GM19397 (cell line): ENCODE measurements around the gene MNT.

Source experiments
- ATAC-seq: cut with Tn5 transposase; IDR thresholded peaks from one replicate; pipeline ENCODE4 v1.9.1; 2021; ENCODE audit warnings: mild to moderate bottlenecking, moderate library complexity; ENCODE audit not compliant: unreplicated experiment

The MNT gene

DNA sequence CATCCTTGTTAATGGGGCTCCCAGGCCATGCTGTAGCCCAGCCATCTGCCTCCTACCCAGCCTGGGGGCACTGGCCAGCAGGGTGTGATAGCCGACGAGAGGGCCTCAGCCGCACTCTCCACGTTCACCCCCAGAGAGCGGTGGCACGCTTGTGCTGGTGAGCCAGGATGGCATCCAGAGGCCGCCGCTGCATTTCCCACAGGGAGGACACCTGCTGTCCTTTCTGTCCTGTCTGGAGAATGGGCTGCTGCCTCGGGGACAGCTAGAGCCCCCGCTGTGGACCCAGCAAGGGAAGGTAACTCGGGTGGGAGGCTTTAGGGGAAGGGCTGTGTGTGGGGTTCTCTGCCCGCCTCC, 36.1 kb downstream of the MNT start:
- no peak for ATAC-seq

- ATAC-seq, result no peak
These were observed 36.8 kb downstream of the MNT start for GRCh38 chr17:2363851-2364762.

- no peak for ATAC-seq
These were observed 37.5 kb downstream of the MNT start for GRCh38 chr17:2363318-2363717.

GRCh38 chr17:2362881-2363280, 38.0 kb downstream of the MNT start:
- ATAC-seq, result no peak

- ATAC-seq, result no peak
These were observed 38.4 kb downstream of the MNT start for GRCh38 chr17:2362416-2362815.

GRCh38 chr17:2362016-2362415, 38.8 kb downstream of the MNT start:
- ATAC-seq, result no peak

DNA sequence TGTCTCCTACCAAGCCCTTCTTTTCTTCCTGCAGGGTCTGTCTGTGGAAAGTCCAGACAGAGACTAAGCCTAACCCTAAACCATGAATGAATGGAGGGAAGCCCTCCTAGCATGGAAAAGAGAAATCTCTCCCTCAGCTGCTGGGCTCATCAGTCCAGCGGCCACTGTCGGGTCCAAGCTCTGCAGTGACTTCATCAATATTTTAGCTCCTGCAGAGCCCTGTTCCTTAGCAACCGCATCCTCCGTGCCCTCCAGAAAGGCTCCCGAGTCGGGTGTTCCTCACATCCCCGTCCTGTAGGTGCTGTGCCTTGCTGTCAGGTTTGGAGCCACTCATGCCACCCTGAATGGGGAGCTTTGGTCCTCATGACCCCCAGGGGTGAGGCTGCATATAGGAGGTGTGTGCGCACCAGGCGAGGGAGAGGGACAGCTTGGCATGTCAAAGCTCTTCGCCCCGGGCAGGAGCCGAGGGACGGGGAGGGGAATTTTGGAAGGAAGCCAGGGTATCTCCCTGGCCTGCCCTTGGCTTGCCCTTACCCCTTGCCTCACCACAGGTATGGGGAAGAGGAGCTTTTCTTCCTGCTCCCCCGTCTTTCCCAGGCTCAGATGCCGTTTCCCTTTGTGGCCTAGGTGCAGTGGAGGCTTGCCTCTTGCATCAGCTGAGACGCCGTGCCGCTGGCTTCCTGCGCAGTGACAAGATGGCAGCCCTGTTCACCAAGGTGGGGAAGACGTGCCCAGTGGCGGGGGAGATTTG, 39.7 kb downstream of the MNT start:
- ATAC-seq, result no peak

DNA sequence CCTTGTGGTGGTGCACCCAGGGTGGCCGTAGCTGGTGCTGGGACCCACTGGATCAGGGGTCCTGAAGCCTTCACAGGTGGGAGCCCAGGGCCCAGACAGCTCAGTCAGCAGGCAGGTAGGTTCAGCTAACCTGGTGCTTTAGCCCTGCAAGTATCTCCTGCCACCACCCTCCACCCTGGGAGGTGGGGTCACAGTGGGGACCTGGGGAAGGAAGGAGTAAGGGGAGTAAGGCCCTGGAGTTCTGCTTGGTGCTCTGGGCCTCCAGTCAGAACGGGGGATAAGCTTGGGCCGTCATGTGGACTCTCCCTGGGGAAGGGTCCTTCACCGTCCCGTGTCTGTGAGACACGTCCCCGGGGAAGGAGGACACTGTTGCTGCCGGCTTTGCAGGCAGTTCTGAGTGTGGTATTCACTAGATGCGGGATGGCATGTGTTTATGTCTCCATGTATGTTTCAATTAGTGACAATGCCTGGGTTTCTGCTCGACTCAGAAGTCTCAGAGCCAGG, 42.9 kb downstream of the MNT start:
- no peak for ATAC-seq

DNA sequence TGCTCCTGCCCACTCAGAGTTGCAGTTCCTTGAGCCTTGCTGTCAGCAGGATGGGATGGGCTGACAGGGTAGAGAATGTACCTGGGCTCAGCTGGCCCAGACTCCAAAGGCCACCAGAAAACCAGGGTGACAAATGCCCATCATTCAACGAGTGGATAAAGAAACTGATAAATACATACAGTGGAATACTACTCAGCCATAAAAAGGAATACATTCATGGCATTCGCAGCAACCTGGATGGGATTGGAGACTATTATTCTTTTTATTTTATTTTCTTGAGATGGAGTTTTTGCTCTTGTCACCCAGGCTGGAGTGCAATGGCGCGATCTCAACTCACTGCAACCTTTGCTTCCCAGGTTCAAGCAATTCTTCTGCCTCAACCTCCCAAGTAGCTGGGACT, 43.6 kb downstream of the MNT start:
- no peak for ATAC-seq

DNA sequence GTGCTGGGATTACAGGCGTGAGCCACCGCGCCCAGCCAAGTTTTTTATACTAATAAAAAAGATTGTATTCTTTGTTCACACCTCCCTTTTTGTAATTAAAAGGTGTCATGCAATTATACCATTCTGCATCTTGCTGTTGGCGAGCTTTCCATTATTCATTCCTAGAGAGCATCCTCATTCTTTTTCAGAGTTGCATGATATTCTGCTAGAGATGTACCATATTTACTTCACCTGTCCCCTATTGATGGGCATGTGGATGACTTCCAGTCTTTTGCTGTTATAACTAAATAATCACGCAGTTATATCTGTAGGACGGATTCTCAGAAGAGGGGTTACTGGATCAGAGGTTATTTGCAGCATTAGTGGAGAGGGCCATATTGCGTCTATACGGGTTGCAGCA, 46.5 kb downstream of the MNT start:
- no peak for ATAC-seq

GRCh38 chr17:2351269-2351668, 49.6 kb downstream of the MNT start:
- ATAC-seq, result no peak

DNA sequence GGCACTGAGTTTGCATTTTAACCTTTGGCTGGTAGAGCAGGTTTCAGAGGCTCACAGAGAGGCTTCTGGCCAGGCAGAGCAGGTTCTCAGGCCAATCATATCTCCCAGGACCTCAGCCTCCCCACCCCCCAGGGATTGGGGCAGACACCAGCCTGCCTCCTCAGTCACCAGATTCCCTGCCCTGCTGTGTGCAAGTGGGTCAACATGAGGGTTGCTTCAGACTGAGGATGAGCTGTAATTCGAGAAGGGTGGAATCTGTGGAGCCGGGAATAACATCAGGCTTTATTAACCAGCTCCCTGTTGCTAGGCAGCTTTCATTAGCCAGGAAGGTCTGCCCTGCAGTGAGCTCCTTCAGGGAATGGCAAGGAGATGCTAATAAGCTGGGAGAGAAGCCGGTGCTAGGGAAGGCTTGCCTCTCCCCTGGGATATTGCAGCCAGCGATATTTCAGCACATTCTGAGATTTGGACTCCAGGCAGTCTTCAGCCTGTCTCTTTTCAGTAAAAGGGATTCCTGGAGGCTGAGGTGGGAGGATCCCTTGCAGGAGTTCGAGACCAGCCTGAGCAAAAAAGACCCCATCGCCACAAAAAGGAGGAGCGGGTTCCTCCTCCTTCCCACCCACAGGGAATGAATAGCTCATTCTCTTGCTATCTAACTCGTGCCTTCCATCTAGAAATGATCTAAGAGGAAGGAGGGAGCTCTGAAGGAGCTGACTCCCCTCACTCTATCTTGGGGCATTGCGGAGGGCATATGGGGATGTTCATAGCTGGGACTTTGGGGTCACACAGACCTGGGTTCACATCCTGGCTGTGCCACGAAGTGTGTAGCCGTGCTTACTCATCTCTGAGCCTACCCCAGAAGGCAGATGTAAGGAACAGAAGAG, 52.8 kb downstream of the MNT start:
- ATAC-seq, result no peak

GRCh38 chr17:2346475-2346874, 54.4 kb downstream of the MNT start:
- no peak for ATAC-seq

GRCh38 chr17:2344528-2344927, 56.3 kb downstream of the MNT start:
- no peak for ATAC-seq

GRCh38 chr17:2343421-2343820, 57.4 kb downstream of the MNT start:
- ATAC-seq, result no peak

GRCh38 chr17:2338315-2338657, 62.6 kb downstream of the MNT start:
- no peak for ATAC-seq

GRCh38 chr17:2337544-2338314, 63.1 kb downstream of the MNT start:
- ATAC-seq, result peak; percentile 18

DNA sequence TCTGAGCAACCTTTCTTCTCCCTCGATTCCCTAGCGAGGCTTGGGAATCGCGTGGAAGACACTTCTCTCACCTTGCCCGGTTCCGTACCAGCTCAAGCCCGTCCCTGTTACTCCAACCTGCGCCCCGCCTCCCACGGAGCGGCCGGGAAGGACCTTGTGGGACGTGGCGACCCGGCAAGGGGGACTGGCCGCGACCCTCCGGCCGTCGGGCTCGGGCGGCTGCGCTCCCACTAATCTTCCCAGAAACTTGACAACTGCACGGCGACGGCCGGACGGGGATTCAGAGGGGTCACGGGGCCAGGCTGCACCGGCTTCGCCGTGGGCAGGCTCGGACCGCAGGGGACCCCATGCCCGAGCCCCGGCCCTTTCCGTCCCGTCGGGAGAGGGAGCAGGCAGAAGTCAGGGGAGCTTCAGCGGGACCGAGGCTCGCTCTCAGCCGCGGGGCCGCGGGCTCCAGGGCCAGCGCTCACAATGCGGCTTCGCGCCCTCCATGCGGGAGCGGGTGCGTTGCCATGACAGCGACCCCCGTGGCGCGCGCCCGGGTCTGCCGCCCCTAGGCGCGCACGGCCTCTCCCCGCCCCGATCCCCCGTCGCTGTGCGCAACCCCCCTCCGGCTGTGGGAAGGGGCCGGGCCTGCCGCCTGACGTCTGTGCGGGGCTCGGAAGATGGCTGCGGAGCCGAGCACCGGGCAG, 63.9 kb downstream of the MNT start, which contains the start of gene SGSM2:
Gene SGSM2, plus strand, starts transcription at position 650 of the 692 bp plus-strand sequence. CDS start 188 bp downstream, outside the sequence.
- peak; percentile 45 for ATAC-seq

DNA sequence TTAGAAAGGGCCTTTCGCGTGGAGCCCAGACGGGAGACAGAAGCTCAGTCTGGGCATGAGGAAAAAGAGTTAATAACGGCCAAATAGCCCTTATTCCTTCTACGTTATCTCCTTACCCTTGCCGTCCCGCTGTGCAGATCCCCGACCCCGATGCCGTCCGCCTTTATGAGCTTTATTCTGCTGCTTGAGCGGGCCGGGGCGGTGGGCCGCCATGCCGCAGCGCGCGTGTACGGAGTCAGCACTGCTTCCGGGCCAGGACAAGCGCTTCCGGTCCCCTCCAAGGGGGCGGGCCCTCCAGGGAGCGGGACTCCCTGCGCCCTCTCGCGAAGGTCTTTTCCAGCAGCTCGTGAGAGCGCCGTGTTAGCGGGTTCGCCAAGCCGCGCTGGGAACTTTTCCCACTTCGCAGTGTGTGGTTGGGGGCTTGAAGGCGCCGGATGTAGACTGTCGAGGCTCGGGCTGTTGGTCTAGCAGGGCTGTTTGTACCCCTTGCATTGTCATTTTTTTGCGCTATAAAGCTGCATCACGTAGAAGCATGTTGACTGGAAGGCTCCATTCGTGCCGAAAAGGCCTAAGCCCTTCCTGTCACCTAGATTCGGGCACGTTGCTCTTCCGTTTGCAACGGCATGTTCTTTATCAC, 64.5 kb downstream of the MNT start, which contains the start of gene TSR1:
Gene TSR1, minus strand, starts transcription at position 243 of the 637 bp plus-strand sequence. Its CDS starts 30 bp downstream, at position 213.
- peak; percentile 77 for ATAC-seq
